Gastroesophageal sphincter (tissue), 4 donors: ENCODE results near the gene IQSEC3. TPM values are rescaled to one million over a fixed set of nuclear protein-coding genes. Genes with fewer than 3 reads are reported as not detected.

Experiments used
- ATAC-seq: fragments of 150-250 bp; one replicate; pipeline ENCODE4 v1.9.1; 2016; ENCODE audit warnings: mild to moderate bottlenecking, moderate library complexity
- H3K27ac ChIP-seq, 4 donors: fragments of 200-600 bp; sonication (generic) in 3 of 4; 1 replicate in 3 of 4; 2 replicates in 1 of 4; pipeline ENCODE4 v1.5.1; 2016 to 2019
- H3K27me3 ChIP-seq: fragments of 200-600 bp; sonication (generic); one replicate; pipeline ENCODE4 v1.5.1; 2019
- H3K36me3 ChIP-seq, 2 donors: fragments of 200-600 bp; sonication (generic); one replicate each; pipeline ENCODE4 v1.5.1; 2019; ENCODE audit warnings: control low read depth in 1 of 2
- H3K4me1 ChIP-seq, 3 donors: fragments of 200-600 bp; sonication (generic); 1 replicate in 2 of 3; 2 replicates in 1 of 3; pipeline ENCODE4 v1.5.1; 2016 to 2019; ENCODE audit warnings: control low read depth in 2 of 3
- H3K4me3 ChIP-seq, 2 donors: fragments of 200-600 bp; sonication (generic); one replicate each; pipeline ENCODE4 v1.5.1; 2019; ENCODE audit warnings: mild to moderate bottlenecking in 1 of 2, moderate library complexity in 1 of 2
- H3K9me3 ChIP-seq, 3 donors: fragments of 200-600 bp; sonication (generic); one replicate each; pipeline ENCODE4 v1.5.1; 2017 to 2019; ENCODE audit warnings: control low read depth in 2 of 3
- EP300 ChIP-seq: sonication (generic); formaldehyde crosslinking; IDR thresholded peaks from one replicate; pipeline ENCODE4 v1.6.1; 2017; ENCODE audit warnings: antibody characterized with exemption, mild to moderate bottlenecking
- POLR2A ChIP-seq, 2 donors: fragments of 450-650 bp; IDR thresholded peaks; one replicate each; pipeline ENCODE4 v1.6.1; 2017; ENCODE audit warnings: antibody characterized with exemption in 2 of 2, mild to moderate bottlenecking in 2 of 2, moderate library complexity in 1 of 2
- POLR2AphosphoS5 ChIP-seq: sonication (generic); formaldehyde crosslinking; IDR thresholded peaks from one replicate; pipeline ENCODE4 v1.6.1; 2017; ENCODE audit warnings: antibody characterized with exemption
- WGBS, 2 donors: methylation state at CpG; one replicate each; pipeline ENCODE4 v1.1.5; 2018; ENCODE audit warnings: low coverage in 1 of 2; 5-methylcytosine and 5-hydroxymethylcytosine counted together
- total RNA-seq, 4 donors: library from RNA; depleted of rRNA; stranded (reverse); fragments of >200 nt; gene quantifications; one replicate each; pipeline ENCODE4 v1.1.0, GENCODE V29; 2016
- TF ChIP-seq, protein P1 (sequence below), 4 experiments: fragments of 200-600 bp in 2 of 4; fragments of 450-650 bp in 2 of 4; sonication (generic) in 1 of 4; IDR thresholded peaks; one replicate each; pipeline ENCODE4 v1.5.1; 2017 to 2019; ENCODE audit warnings: antibody characterized with exemption in 4 of 4, mild to moderate bottlenecking in 2 of 4, moderate library complexity in 2 of 4

The IQSEC3 gene
- total RNA-seq, 4 donors from 2014 or later, result 0.07 to 2.4 (median 0.57) TPM

DNA sequence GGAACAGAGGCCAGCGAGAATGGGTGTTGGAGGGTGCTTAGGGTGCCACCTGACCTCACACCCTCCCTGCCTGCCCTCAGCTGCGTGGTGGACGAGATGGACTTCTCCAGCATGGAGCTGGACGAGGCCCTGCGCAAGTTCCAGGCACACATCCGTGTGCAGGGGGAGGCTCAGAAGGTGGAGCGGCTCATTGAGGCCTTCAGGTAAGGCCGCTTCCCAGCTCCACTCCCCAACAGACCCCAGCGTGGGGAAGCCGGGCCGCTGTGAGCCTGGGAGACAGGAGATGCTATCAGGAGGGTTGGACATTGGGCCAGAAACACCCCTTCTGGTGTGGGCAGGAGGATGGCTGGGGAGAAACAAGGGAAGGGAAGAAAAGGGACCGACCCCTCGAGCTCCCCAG is 90.4 kb downstream of the IQSEC3 start:
- TF ChIP-seq POLR2A (IDR thresholded peaks at IDR 0.05) (no peak), EP300 (no peak), POLR2AphosphoS5 (no peak)
- TF ChIP-seq, protein P1, sequence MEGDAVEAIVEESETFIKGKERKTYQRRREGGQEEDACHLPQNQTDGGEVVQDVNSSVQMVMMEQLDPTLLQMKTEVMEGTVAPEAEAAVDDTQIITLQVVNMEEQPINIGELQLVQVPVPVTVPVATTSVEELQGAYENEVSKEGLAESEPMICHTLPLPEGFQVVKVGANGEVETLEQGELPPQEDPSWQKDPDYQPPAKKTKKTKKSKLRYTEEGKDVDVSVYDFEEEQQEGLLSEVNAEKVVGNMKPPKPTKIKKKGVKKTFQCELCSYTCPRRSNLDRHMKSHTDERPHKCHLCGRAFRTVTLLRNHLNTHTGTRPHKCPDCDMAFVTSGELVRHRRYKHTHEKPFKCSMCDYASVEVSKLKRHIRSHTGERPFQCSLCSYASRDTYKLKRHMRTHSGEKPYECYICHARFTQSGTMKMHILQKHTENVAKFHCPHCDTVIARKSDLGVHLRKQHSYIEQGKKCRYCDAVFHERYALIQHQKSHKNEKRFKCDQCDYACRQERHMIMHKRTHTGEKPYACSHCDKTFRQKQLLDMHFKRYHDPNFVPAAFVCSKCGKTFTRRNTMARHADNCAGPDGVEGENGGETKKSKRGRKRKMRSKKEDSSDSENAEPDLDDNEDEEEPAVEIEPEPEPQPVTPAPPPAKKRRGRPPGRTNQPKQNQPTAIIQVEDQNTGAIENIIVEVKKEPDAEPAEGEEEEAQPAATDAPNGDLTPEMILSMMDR (IDR thresholded peaks at IDR 0.05), result no peak
- Histone ChIP-seq H3K4me3 (no peak overlapping the region), H3K27me3 (peaks cover 40% of the 10 kb centered on the region), H3K9me3 (no peaks in the 10 kb centered on the region), H3K27ac (no peak overlapping the region), H3K36me3 (no peaks in the 10 kb centered on the region), H3K4me1 (no peaks in the 10 kb centered on the region)
- 40 to 91% methylated on average over 1 to 4 of the region's 13 CpGs for WGBS, 2 donors
- no peak for ATAC-seq

DNA sequence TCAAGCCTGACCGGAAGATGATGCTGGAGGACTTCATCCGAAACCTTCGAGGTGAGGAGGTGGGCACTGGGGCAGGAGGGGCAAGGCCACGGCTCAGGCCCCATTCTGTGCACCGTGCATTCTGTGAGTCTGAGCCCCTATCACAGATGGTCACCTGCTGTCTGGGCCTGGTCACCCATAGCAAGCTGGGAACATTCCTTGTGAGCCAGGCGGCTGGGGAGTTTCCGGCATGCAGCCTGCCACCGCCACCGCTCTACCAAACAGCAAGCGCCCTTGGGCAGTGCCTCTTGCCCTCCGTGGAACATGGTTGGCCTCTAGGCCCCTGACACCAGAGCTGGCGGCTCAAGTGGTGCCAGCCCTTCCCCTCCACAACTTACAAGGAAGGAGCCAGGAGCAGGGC is 91.1 kb downstream of the IQSEC3 start:
- Histone ChIP-seq H3K27ac (no peak overlapping the region), H3K9me3 (no peaks in the 10 kb centered on the region), H3K27me3 (peaks cover 39% of the 10 kb centered on the region), H3K36me3 (no peaks in the 10 kb centered on the region), H3K4me1 (no peaks in the 10 kb centered on the region), H3K4me3 (no peak overlapping the region)
- WGBS, 2 donors, result 100% methylated on average over 2 of the region's 12 CpGs; no CpG with 5 or more reads in 1 of the 2 donors
- no peak for ATAC-seq
- TF ChIP-seq POLR2A (IDR thresholded peaks at IDR 0.05), result no peak
- TF ChIP-seq, protein P1 (IDR thresholded peaks at IDR 0.05), result no peak

DNA sequence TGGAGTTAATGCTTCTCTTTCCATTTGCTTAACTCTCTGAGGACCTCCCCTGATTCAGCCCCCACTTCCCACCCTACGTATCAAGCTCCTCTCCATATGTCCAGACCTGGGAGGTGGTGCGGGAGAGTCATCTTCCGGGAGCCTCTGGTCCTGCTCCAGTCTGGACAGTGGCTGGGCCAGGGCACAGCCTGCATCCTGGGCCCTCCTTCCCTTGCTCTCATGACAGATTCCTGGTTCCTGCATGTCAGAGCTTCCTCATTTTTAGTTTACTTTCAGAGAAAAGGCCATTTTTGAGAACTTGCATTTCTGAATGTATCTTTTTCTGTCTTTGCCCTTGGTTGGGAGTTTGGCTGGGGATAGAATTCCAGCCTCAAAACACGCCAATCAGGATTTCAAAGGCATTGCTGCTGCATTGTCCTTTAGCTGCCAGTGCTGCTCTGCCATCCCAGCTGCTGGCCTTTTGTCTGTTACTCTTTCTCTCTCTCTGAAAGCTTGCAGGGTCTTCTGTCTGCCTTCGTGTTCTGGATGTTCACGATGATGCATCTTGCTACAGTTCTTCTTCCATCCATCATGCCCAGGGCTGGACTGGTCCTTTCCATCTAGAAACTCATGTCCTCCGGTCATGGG is 92.7 kb downstream of the IQSEC3 start:
- no peaks in the 10 kb centered on the region for H3K36me3 ChIP-seq
- TF ChIP-seq POLR2AphosphoS5 (no peak), POLR2A (IDR thresholded peaks at IDR 0.05) (no peak), EP300 (no peak)
- TF ChIP-seq, protein P1 (IDR thresholded peaks at IDR 0.05), result no peak
- H3K27me3 ChIP-seq, result peaks cover 40% of the 10 kb centered on the region
- H3K9me3 ChIP-seq, result no peaks in the 10 kb centered on the region
- H3K27ac ChIP-seq, result no peak overlapping the region
- H3K4me1 ChIP-seq, result no peaks in the 10 kb centered on the region
- ATAC-seq, result no peak
- no peak overlapping the region for H3K4me3 ChIP-seq
- WGBS, 2 donors, result 73 to 82% methylated on average over 2 to 6 of the region's 7 CpGs

DNA sequence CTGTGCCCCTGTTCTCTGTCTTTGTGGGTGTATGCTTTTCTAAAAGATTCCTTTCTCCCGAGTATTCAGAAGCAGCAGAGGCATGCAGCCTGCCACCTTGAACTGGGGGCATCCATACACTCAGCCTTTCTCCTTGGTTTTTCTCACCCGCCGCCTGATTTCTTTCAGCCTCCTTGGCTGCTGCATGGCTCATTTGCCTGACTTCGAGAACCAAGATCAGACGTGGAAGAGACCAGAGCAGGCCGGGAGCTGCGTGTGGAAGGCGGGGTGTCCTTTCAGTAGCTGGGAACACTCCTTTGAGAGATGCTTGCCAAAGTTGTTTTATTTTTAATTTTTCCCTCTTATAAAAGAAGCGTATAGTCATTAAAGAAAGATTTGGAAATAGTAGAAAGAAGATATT is 94.3 kb downstream of the IQSEC3 start:
- peaks cover 42% of the 10 kb centered on the region for H3K27me3 ChIP-seq
- no peaks in the 10 kb centered on the region for H3K36me3 ChIP-seq
- no peaks in the 10 kb centered on the region for H3K4me1 ChIP-seq
- TF ChIP-seq EP300 (no peak), POLR2AphosphoS5 (no peak), POLR2A (IDR thresholded peaks at IDR 0.05) (no peak)
- TF ChIP-seq, protein P1 (IDR thresholded peaks at IDR 0.05), result no peak
- H3K9me3 ChIP-seq, result no peaks in the 10 kb centered on the region
- WGBS, 2 donors, result 64 to 68% methylated on average over 8 to 9 of the region's 9 CpGs
- H3K27ac ChIP-seq, result no peak overlapping the region
- no peak for ATAC-seq
- no peak overlapping the region for H3K4me3 ChIP-seq

DNA sequence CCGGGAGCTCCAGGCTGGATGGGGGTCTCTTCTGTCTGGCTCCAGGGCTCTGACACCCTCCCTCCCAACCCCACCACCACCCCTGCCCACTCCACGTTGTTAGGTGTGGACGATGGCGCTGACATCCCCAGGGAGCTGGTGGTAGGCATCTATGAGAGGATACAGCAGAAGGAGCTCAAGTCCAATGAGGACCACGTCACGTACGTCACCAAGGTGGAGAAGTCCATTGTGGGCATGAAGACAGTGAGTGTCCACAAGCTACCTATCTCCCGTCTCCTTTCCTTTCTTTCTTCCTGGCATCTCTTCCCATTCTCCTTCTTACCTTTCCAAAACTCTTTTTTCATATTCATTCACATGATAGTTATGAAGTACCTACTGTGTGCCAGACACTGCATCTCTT is 95.3 kb downstream of the IQSEC3 start:
- Histone ChIP-seq H3K4me1 (no peaks in the 10 kb centered on the region), H3K27me3 (peaks cover 36% of the 10 kb centered on the region), H3K27ac (no peak overlapping the region), H3K9me3 (no peaks in the 10 kb centered on the region), H3K4me3 (no peak overlapping the region), H3K36me3 (no peaks in the 10 kb centered on the region)
- ATAC-seq, result no peak
- TF ChIP-seq POLR2A (IDR thresholded peaks at IDR 0.05) (no peak), EP300 (no peak), POLR2AphosphoS5 (no peak)
- TF ChIP-seq, protein P1 (IDR thresholded peaks at IDR 0.05), result no peak
- WGBS, 2 donors, result 75 to 83% methylated on average over 2 to 4 of the region's 8 CpGs
